NCI-H1694 treated with DMSO at 0.1 percent for 48 hours (cell line): ENCODE results near the gene ENO2.

Experiments used
- DNase-seq: peaks from one replicate; lab custom pipeline; 2025; lab: John Stamatoyannopoulos, UW

ENO2 gene

GRCh38 chr12:6932766-6933165 is 18.4 kb downstream of the ENO2 start:
- no peak for DNase-seq

GRCh38 chr12:6934110-6934509 is 19.7 kb downstream of the ENO2 start:
- DNase-seq, result no peak

- DNase-seq, result no peak
These were observed 21.2 kb downstream of the ENO2 start for GRCh38 chr12:6935371-6936193.

- DNase-seq, result no peak
These were observed 21.8 kb downstream of the ENO2 start for GRCh38 chr12:6936194-6936635.

GRCh38 chr12:6936636-6937480 is 22.5 kb downstream of the ENO2 start:
- DNase-seq, result peak; percentile 76

GRCh38 chr12:6937481-6938352 is 23.3 kb downstream of the ENO2 start:
- DNase-seq, result peak; percentile 98

- DNase-seq, result no peak
These were observed 24.2 kb downstream of the ENO2 start for GRCh38 chr12:6938353-6939190.

GRCh38 chr12:6939191-6939540 is 24.8 kb downstream of the ENO2 start:
- DNase-seq, result no peak

GRCh38 chr12:6941267-6941666 is 26.9 kb downstream of the ENO2 start:
- no peak for DNase-seq

GRCh38 chr12:6941782-6942181 is 27.4 kb downstream of the ENO2 start:
- no peak for DNase-seq

GRCh38 chr12:6942331-6942665 is 27.9 kb downstream of the ENO2 start:
- no peak for DNase-seq

- peak; percentile 99 for DNase-seq
These were observed 29.0 kb downstream of the ENO2 start for GRCh38 chr12:6943389-6943721.

GRCh38 chr12:6943722-6944380 is 29.5 kb downstream of the ENO2 start, which contains the start of the genes C12orf57 and RNU7-1:
Gene C12orf57, plus strand, starts transcription at chr12:6944022. Its CDS starts 100 bp downstream, at chr12:6944122.
Gene RNU7-1, plus strand, starts transcription at chr12:6943816.
- peak; percentile 99 for DNase-seq

- DNase-seq, result peak; percentile 97
These were observed 30.2 kb downstream of the ENO2 start for GRCh38 chr12:6944381-6945186.

- no peak for DNase-seq
These were observed 31.2 kb downstream of the ENO2 start for GRCh38 chr12:6945613-6946012.

GRCh38 chr12:6946033-6946919 is 31.9 kb downstream of the ENO2 start:
- no peak for DNase-seq

GRCh38 chr12:6946920-6947374 is 32.6 kb downstream of the ENO2 start:
- DNase-seq, result no peak

GRCh38 chr12:6947615-6948014 is 33.2 kb downstream of the ENO2 start:
- no peak for DNase-seq
